HG02798 (cell line): ENCODE data around the gene FBXO17.

ENCODE experiments used
- ATAC-seq: cut with Tn5 transposase; IDR thresholded peaks from one replicate; pipeline ENCODE4 v1.9.1; 2021; ENCODE audit warnings: mild to moderate bottlenecking; ENCODE audit not compliant: unreplicated experiment, poor library complexity

FBXO17 gene

DNA sequence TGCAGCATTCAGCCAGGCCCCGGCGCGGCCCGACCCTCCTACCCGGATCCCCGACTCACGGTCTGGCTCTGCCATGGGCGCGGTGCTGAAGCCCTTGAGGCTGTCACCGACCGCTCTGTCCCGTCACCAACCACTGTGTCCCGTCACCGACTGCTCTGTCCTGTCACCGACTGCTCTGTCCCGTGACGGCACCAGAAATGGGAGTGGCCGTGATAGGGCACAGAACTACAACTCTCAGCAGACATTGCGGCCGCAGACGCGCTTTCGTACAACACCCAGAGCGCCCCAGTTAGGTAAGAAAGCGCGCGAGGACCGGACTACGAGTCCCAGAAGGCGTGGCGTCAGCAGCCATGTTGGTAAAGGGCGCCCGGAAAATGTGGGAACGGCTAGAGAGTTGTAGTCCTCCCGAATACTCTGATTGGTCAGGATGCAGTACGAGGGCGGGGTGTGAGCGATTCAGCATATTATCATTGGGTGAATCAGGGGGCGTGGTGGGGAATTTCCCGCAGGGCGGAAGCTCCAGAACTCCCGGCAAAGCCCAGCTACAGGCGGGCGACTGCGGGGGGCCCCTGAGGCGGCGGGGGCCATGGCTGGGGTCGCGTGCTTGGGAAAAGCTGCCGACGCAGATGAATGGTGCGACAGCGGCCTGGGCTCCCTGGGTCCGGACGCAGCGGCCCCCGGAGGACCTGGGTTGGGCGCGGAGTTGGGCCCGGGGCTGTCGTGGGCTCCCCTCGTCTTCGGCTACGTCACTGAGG, 75.9 kb downstream of the FBXO17 start, which contains the start of the genes NFKBIB and SIRT2:
TSS of gene NFKBIB (plus strand) at position 523 of the 755 bp plus-strand sequence. CDS start at position 587, 64 bp downstream.
TSS of gene SIRT2 (minus strand) at position 172 of the 755 bp plus-strand sequence. CDS start at position 75, 97 bp downstream.
- peak; percentile 94 for ATAC-seq

DNA sequence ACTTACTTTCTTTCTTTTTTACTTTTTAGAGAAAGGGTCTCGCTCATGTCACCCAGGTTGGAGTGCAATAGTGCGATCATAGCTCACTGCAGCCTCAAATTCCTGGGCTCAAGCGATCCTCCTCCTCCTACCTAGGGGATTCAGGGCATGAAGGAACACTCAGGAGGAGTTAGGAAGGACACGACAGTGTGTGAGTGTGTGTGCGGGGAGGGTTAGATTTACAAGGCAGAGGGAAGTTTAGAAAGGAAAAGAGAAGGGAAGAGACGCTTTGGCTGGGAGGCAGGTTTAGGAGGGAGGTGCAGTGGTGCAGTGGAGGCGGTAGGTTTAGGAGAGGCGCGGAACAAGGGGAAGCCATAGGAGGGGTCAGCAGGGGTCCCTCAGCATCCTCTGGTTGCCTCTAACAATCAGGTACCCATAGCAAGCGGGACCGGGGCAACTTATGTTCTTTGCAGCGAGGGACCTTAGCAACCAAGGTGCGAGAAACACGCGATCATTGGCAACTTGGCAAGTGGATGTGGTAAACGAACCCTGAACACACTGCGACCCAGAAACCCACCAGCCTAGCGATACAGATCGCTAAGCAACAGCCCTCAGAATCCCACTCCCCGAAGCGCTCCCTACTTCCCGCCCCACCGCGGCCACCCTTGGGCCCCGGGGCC, 76.6 kb downstream of the FBXO17 start:
- no peak for ATAC-seq

- no peak for ATAC-seq
Measured at GRCh38 chr19:38894968-38895367, 80.6 kb downstream of the FBXO17 start.

DNA sequence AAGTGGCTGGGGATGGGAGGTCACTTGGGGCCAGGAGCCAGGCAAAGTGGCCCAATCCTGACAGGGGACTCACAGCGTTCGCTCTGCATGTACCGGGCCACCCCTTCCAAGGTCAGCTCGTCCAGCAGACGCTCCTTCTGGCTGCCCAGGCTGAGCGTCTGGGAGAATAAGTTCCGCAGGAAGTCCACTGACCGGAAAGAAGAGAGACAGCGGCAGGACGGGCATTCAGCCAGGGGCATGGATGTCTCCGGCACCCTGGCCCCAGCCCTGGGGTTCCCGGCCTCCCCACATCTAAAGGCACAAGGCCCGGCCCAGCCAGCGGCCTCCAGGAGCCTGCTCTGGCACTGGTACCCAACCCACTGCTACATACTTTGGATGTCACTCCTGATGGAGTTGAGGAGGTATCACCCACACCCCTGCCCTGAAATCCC, 82.2 kb downstream of the FBXO17 start:
- no peak for ATAC-seq

GRCh38 chr19:38892841-38893240, 82.7 kb downstream of the FBXO17 start:
- no peak for ATAC-seq

DNA sequence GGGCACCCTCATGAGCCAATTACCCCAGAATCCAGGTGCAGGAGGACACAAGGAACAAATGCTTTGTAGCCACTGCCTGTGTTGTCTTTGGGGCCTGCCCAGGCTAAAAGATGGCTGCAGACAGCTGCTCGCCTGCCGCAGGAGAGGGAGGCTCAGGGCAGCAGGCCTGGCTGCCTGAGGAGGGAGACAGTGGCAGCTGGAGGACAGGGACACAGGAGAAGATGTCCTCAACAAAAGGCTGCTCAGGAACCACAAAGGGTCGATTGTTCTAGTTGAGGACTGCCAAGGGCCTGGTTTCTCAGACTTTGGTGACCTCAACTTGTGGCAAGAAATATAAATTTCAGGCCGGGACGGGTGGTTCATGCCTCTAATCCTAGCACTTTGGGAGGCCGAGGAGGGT, 83.8 kb downstream of the FBXO17 start:
- no peak for ATAC-seq
